HG02981 (cell line): ENCODE measurements around the gene HS3ST2.

Experiments used
- ATAC-seq: cut with Tn5 transposase; IDR thresholded peaks from one replicate; pipeline ENCODE4 v1.9.1; 2021; ENCODE audit warnings: mild to moderate bottlenecking, moderate library complexity; ENCODE audit not compliant: unreplicated experiment

The HS3ST2 gene

DNA sequence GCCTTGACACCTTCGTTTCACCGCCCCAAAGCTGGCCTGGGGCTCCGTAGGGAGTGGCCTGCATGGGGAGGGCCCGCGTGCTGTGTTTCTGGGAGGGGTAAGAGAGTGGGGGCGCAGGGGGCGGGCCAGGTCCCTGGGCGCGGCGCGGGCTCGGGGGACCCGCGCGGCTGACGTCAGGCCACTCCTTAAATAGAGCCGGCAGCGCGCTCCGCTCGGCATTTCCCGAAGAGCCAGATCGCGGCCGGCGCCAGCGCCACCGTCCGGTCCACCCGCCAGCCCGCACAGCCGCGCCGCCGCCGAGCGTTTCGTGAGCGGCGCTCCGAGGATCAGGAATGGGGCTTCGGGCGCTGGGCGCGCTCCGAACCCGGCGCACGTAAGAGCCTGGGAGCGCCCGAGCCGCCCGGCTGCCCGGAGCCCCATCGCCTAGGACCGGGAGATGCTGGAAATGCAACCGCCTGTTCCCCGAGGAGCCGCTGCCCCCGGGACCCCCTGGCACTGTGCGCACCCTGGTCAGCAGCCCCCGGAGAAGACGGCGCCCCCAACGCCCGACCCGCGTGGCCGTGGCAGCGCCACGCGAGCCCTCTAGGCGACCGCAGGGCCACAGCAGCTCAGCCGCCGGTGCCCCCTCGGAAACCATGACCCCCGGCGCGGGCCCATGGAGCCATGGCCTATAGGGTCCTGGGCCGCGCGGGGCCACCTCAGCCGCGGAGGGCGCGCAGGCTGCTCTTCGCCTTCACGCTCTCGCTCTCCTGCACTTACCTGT is at the start of gene HS3ST2:
Gene HS3ST2 (plus strand): TSS at position 215 of the 763 bp plus-strand sequence. CDS start 449 bp downstream, at position 664.
- no peak for ATAC-seq

DNA sequence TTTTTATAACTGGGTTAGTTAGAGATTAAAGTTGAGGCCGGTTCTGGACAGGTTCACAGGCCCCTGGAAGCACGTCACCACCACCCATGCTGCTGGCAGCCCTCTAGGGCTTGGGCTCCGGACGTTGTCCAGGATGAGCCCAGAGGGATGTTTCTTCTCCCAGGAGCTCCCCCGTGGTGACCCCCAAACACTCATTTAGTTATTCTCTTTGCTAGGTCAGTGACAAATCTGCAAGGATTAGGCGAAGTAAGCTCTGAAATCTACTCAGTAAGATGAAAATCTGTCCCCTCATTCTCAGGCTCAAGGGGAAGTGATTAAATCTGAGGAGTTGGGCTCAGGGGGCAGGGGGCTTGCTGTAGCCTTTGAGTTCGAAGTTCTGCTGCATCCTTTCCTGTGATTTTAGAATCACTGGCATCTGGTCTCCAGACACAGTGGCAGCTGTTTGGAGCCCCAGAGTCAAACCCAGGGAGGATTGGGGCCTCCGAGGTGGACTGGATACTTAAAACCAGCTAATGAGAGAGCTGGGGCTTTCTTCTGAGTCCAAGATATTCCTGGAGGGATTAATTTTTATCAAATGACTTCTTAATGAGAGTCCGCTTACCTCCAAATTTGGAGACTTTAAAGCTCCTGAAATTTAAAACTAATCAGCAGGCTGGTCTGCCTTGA is 49.2 kb upstream of the HS3ST2 start:
- ATAC-seq = no peak

DNA sequence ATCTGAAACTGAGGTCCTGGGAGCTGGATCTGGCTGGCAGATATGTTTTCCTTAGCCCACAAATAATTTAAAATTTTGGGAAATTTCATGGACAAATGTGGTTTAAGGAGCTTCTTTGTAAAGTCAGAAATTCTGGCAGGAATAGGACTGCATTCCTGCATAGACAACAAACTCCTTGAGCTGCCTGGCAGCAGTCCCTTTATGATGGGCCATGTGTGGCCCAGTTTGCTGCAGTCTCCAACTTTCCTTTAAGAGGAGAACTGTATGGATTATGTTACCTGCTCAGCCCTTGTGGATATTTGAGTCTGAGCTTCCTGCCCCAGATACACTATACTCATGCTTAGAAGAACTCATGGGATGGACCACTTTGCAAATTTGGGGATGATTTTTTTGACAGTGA is 48.5 kb upstream of the HS3ST2 start:
- no peak for ATAC-seq

DNA sequence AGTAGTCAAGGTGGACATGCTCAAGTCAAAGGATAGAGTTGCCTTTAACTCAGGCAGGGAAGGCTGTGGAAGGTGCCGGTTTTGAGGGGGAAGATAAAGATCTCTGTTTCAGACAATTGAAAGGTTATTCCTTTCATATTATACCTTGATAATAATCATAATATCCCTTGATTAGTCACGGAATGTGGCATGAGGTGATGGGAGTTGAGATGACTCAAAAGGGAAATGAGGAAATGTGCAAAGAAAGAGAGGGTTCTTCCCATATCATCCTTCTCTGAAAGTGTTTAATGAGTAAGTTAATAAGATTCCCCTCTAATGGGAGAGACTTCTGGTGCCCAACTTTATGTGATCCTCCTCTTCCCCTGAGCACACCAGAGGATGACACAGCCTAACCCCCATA is 43.1 kb upstream of the HS3ST2 start:
- ATAC-seq = no peak

DNA sequence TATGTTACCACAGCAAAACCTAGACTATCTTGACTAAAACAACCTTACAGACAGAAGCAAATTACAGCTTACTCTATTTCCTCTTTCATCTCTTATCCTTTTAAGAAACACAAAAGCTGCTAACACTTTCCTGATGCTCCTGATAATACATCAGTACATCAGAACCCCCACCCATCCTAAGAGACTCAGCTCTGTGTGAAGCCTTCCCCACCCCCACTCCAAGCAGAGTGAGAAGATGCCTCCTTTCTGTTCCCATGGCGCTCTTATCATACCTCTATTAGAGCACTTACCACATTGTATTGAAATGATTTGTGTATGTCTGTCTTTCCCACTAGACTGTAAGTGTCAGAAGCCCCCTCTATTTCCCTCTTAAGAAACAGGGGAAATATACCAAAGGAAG is 42.4 kb upstream of the HS3ST2 start:
- no peak for ATAC-seq

DNA sequence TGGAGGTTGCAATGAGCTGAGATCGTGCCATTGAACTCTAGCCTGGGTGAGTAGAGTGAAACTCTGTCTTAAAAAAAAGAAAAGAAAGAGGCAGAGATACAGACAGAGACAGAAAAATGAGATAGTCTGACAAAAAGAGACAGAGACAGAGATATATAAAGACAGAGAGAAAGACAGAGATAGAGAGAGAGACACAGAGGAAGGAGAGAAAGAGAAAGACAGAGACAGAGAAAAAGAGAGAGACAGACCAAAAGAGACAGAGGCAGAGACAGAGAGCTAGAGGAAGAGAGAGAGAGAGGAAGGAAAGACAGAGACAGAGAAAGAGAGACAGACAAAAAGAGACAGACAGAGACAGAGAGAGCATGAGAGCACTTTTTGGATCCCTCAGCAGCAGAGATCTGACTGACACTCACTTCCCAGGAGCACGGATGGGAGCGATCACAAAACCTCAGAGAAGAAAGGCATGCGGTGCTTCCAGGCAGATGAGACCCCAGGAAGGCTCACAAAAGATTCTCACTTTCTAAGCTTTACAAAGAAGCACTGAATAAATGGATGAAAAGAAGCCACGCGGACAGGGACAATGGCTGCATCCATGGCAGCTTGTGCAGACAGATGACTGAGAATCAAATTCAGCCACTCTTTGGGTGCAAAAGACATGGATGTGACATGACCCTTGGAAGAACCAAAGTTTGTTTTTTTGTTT is 38.6 kb upstream of the HS3ST2 start:
- ATAC-seq = no peak

DNA sequence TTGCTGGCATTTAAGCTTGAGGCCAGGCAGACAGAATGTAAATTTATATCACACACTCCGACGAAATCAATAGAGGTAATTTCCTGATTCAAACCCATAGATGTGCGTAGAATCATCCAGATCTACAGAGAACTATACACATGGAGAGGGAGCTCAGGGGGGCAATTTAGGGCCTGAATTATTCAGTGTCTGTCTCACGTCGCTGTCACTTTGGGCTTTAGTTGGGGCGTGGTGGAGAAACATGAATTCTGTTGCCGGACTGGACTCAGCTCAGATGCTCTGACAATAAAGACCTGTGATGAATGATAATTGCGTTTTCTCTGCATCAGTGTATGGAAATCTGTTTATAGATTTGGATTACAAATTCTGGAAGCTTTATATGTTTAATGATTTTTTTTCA is 32.5 kb upstream of the HS3ST2 start:
- no peak for ATAC-seq

DNA sequence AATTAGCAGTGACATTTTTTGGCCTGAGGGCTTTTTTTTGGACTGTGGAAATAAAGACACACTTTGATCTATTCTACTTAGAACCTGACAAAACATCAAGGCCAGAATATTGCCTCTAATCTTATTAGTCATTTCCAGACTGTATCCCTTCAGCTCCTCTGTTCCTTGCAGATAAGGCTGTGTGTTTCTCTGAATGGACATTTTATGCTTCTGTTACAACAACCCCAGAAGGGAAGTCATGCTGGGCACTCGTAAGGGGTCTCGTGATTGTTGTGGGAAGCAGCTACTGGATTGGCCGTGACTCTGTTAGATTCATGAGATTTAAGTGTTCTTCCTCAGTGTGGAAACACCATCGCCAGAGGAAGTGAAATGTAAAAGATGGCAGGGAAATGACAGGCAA is 31.6 kb upstream of the HS3ST2 start:
- no peak for ATAC-seq

DNA sequence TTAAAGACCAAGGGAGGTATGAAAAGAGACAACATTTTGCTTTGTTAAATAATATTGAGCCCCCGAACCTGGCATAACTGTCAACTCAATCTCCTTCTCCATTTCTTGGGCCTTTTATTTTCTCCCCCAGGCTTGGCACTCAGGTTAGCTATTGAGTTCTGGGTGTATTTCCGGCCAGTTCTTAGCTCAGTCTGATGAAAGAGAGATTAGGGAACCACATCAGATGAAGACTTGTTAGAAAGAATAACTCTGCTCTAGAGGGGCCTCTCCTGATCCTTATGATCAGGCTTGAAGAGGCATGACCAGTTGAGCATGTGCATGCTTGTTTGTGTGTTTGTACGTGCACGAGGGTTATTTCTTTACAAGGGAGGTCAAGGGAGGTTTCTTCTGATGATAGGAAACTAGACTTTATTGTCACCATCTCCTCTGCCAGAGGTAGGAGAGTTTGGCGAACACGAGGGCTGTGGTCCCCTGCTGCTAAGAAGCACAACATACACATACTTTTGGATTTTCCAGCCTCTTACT is 29.2 kb upstream of the HS3ST2 start:
- no peak for ATAC-seq

DNA sequence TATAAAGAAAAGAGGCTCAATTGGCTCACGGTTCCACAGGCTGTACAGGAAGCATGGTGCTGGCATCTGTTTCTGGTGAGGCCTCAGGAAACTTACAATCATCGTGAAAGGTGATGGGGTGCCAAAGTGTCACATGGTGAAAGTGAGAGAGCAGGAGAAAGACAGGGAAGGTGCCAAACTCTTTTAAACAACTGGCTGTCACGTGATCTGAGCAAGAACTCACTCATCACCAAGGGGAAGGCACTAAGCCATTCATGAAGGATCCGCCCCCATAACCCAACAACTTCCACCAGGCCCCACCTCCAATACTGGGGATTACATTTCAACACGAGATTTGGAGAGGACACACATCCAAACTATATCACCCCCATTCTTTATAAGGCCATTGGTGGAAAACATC is 28.4 kb upstream of the HS3ST2 start:
- no peak for ATAC-seq

DNA sequence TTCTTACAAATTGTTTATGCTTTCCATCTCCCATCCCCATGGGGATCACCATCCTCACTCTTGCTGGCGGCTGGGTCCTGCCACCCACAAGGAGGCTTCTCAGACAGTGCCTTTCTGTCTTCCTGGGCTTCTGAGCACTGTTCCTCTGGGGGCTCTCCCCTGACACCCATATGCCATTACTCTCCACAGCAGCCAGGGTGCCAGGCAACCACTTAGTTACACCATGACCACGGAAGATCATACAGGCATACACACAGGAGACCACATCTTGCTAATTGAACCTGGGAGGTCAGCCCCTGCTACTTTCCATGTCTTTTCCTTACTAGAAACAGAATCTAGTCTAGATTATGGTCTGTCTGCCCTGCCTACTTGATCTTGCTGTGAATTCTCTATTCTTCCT is 27.7 kb upstream of the HS3ST2 start:
- no peak for ATAC-seq

DNA sequence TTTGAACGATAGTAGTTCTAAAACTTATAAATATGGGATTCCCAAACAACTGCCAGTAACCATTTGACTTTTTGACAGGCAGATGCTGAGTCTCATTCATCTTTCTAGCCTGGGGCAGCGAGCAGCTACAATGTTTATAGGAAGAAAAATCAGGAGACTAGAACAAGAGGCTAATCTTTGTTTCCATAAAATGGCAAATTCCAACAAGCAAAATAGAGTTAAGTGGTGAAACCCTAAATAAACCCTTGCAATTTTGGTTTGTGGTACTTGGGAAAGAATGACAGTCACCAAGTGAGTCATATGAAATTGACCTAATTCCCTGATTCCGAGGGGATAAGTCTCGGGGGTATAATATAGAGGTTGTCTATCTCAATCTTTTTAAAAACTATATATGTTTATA is 27.3 kb upstream of the HS3ST2 start:
- no peak for ATAC-seq

DNA sequence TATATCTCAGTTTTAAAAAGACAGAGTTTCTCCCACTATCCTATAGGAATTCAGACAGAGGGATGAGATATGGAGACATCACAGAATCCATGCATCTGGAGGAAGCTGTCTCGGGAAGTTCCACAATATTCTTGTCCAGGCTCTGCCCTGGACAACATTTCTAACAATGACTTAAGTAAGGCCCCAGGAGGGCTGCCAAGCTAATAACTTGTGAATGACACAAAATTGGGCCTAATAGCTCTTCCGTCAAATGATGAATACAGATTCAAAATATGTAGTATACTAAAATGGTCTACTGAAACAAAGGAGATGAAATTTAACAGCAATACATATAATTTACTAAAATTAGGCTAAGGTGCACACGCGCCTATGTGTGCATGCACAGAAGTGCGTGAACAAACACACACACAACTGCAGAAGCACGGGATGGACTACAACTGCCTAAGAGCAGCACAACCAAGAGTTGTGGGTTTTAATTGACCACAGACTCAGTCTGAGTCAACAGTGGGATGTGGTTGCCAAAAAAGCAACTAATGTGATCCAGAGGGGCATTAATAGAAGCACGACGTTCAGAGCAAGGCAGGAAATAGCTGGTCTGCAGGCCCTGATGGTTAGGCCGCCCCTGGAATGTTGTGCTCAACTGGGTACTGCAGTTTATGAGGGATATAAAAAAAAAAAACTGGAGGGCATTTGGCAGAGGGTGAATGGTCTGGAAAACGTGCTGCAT is 26.3 kb upstream of the HS3ST2 start:
- ATAC-seq = no peak

DNA sequence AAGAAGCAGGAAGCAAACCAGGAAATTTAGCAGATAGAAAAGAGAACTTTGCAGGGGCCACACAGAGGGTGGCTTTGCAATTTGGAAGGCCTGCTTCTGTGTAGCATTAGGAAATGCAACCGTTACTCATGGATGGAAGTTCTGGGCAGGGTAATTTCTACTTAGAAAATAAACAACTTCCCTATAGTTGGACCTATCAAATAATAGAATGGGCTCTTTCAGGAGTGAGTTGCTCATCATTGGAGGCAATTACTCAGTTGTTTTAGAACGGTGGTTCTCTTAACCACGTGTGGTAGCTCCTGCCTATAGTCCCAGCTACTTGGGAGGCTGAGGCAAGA is 25.8 kb upstream of the HS3ST2 start:
- no peak for ATAC-seq

DNA sequence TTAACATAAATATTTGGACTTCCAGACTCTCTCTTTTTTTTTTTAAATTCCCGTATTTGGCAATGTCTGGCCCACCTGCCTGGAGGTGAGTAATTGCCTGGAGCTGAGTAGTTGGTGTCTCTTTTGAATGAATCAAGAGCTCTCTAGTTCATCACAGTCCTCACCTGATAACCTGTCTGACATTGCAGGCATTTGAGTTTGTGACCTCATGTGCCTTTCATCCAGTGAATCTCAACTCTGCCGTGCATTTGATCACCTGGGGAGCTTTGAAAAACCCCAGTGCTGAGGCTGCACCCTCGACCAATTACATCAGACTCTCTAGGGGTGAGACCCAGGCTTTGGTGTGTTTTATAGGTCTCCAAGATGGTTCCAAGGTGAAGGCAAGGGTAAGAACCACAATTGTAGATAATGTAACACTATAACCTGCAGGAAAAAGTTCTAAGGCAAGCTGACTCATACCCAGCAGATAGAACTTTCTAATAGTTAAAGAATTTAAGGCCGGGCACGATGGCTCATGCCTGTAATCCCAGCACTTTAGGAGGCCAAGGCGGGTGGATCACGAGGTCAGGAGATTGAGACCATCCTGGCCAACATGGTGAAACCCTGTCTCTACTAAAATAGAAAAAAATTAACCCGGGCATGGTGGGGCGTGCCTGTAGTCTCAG is 24.5 kb upstream of the HS3ST2 start:
- no peak for ATAC-seq

DNA sequence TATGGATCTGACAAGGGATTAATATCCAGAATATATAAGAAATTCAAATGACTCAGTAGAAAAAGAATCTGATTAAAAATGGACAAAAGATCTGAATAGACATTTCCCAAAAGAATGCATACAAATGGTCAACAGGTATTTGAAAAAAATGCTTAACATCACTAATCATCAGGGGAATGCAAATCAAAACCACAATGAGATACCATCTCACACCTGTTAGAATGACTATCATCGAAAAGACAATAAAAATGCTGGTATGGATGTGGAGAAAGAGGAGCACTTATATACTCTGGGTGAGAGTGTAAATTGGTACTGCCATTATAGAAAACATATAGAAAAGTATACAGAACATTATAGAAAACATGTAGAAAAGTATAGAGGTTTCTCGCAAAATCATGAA is 16.4 kb upstream of the HS3ST2 start:
- ATAC-seq = no peak

DNA sequence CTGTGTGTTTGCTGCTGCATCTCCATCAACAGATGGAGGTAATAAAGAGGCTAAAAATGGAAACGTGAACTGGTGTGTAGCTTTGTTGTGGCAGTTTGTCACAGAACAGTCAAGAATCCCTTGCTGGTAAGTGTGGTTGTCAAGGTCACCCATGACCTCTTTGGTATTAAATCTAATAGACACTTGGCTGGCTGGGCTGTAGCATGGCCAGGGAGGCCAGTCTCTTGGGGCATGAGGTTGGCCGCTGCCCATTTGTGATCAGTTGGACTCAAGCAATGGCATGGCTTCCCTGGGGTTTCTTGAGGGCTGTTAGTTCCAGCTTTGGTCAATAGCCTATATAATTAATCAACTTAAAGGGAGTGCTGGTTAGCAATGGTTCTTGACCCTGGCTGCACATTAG is 14.8 kb upstream of the HS3ST2 start:
- ATAC-seq = no peak

DNA sequence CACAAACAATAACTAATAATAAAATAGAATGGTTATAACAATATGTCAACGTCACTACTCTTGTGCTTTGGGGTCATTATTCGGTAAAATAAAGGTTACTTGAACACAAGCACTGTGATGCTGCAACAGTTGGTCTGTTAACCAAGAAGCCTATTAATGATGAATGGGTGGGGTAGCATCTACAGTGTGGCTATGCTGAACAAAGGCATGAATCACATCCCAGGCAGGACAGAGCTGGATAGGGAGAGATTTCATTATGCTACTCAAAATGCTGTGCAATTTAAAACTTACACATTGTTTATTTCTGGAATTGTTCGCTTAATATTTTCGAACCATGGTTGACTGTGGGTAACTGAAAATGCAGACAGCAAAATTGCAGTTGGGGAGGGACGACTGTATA is 9.1 kb upstream of the HS3ST2 start:
- ATAC-seq = no peak

DNA sequence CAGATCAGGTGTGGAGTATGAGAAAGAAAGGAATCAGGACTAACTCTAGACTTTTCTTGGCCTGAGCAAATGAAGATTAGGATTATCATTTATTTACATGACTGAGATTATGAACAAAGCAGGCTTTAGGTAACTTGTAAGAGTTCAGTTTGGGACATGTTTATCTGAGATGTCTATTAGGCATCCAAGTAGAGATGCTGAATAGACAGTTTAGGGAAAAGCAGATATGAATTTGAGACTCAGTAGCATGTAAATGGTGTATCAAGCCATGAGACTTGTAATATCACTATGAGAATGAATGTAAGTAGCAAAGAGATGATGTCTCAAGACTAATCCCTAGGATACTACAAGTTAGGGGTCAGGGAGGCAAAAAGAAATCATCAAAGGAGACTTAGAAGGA is 8.6 kb upstream of the HS3ST2 start:
- ATAC-seq = no peak

DNA sequence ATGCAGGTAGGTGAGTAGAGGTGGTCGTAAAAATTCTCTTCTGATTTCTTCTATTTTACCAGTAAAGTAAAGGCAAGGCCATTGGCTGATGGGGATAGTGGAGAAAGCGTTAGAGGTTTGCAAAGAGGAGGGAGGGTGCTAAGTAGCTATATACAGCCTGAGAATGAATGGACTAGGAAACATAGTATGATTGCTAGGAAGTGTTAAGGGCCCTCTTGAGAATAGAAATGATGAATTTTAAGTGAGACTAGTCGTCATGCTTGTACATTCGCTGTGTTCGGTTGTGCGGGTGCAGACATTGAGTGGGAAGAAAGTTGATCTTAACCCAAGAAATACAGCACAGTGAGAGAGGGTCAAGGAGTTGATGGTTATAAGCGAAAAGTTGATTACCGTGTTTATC is 7.2 kb upstream of the HS3ST2 start:
- no peak for ATAC-seq

DNA sequence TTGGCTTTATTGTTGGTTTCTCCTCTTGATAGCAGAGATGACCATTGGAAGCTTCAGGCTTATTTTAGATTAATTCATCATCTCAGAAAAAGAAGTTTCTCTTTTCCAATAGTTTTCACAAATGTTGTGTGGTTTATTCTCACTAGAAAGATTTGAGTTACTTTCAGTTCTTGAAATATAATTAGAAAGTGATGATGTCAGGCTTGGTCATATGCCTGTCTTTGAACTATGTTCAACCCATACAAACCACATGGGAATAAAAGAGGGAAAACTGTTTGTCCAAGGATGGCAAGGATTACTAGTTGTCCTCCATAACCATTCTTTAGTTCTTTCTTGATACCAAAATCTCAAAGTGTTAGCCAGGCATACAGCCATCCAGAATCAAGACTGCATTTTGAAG is 3.7 kb upstream of the HS3ST2 start:
- ATAC-seq = no peak
